GM18505 (cell line): ENCODE measurements around the gene RAD21L1.

ENCODE experiments used
- ATAC-seq: cut with Tn5 transposase; IDR thresholded peaks from one replicate; pipeline ENCODE4 v1.9.1; 2021; ENCODE audit not compliant: unreplicated experiment
- POLR2A ChIP-seq: IDR thresholded peaks from 4 replicates; pipeline ENCODE4 v1.6.1; 2011; ENCODE audit warnings: borderline replicate concordance; ENCODE audit not compliant: insufficient read depth, insufficient read length; ENCODE audit errors: extremely low read depth

The RAD21L1 gene

GRCh38 chr20:1188347-1188746 lies 37.5 kb upstream of the RAD21L1 start:
- no peak for TF ChIP-seq POLR2A
- no peak for ATAC-seq

GRCh38 chr20:1189827-1190226 lies 36.0 kb upstream of the RAD21L1 start:
- no peak for ATAC-seq
- no peak for TF ChIP-seq POLR2A

GRCh38 chr20:1190847-1191246 lies 35.0 kb upstream of the RAD21L1 start:
- no peak for ATAC-seq
- TF ChIP-seq POLR2A: no peak

DNA sequence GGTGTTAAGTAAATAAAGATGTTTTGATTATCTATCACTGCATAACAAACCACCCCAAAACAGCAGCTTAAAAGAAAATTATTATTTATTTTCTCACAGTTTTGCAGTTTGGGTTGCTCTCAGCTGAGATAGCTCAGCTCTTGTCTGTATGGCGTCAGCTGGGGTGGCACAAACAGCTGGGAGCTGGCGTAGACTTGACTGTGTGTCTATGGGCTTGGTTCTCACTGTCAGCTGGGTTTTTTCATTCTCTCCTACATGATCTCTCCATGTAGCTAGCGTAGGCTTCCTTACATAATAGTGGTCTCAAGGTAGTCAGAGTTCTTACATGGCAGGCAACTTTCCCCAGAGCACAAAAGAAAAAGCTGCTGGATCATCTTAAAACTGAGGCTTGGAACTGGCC lies 34.5 kb upstream of the RAD21L1 start:
- no peak for ATAC-seq
- TF ChIP-seq POLR2A: no peak

- ATAC-seq: no peak
- no peak for TF ChIP-seq POLR2A
Measured at GRCh38 chr20:1195226-1195625, 30.6 kb upstream of the RAD21L1 start.

DNA sequence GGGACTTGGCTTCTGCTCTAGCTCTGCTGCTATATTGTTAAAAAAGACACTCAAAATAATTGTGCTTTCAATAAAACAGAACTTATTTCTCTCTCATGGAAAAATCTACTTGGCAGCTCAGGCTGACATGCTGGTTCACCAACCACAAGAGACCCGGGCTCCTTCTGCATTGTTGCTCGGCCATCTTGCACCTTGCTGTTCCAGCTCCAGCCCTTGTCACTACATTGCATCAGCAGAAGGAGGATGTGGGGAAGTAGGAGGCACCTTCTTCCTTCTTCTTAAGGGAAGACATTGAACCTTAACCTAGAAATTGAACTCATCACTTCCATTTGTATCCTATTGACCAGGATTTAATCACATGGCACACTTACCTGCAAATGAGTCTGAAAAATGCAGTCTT lies 29.2 kb upstream of the RAD21L1 start:
- no peak for TF ChIP-seq POLR2A
- ATAC-seq: no peak

DNA sequence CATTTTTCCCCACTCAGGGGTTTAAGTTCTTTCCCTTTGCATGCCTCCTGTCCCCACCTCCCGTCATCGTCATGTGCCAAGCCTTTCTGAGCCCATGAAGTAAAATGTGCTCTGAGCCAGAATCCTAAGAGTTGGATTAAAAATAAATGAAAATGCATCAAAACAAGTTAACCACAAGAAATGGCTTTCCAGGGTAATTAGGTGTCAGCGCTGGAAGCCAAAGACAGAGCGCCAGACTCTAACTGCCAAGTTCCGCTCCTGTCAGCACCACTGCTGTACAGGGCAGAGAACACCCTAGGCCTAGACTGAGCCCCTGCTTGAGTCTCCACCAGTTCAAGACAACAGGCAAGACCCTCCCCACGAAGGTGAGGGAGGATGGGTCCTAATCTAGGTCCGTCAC lies 28.0 kb upstream of the RAD21L1 start:
- ATAC-seq: no peak
- TF ChIP-seq POLR2A: no peak

DNA sequence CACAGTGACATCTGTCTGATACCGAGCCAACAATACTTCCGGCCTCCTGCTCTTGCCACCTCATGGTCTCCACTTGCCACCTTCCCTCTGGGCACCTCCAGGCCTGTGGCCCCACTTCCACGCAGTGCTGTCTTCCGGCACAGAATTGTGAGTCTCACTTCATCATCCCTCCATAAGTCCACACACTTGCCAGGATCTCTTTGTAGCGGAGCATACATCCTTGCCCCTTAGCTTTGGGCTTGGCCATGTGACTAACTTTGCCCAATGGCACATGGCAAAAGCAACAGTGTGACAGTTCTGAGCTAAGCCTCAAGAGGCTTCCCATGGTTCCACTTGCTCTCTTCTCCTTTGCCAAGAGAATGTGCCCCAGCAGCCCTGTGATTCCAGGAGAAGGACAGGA lies 27.1 kb upstream of the RAD21L1 start:
- no peak for ATAC-seq
- no peak for TF ChIP-seq POLR2A

GRCh38 chr20:1199212-1199873 lies 26.5 kb upstream of the RAD21L1 start:
- ATAC-seq: no peak
- TF ChIP-seq POLR2A: no peak

GRCh38 chr20:1199964-1200363 lies 25.9 kb upstream of the RAD21L1 start:
- no peak for ATAC-seq
- no peak for TF ChIP-seq POLR2A

DNA sequence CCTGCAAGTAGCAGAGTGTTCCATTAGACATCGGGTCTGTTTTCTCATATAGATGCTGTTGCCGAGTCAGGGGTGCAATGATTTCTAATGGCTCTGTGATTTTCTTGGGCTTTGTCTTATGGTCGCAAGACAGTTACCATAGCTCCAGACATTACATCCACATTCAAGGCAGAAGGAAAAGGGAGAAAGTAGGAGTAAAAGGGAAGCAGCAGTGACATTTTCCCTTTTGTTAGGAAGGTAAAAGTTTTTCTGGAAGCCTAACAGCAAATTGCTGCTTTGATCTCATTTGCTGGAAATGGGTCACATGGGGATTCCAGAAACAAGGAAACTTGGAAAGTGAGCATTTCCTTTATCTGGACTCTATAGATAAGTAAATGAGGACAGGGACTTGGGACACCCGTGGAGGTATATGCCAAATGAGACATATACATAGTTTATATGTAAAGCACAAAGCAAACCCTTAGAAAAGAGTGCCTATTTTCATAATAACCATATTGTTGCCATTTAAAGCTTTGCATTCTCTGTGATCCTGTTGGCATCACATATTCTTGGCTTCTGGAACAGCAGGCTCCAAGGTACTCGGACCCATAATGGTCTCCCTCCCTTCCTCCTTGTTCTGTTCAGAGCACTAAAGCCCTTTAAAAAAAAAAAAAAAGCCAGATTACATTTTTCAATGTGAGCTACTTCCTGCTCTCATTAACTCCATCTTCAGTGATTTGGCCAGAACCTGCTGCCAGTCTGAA lies 22.9 kb upstream of the RAD21L1 start, which contains the start of gene C20orf202:
TSS of gene C20orf202 (plus strand) at position 693 of the 743 bp plus-strand sequence. CDS start 132 bp downstream, outside the sequence.
- TF ChIP-seq POLR2A: no peak
- no peak for ATAC-seq

DNA sequence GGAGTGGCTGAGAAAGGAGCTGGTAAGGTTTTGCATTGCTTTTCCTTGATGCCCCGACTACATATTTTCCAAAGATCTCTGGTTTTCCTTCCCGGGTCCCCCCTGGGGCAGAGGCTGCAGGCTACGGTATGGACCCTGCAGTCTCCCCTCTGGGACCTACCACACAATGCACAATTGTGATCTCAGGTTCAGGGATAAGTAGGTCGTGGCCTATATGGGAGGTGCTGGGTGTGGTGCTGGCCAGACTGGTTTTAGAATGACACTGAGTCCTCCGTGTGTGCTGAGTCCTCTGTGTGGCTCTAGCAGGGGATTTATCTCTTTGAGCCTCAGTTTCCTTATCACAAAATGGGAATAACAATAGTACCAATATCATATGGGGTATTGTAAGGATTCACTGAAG lies 22.2 kb upstream of the RAD21L1 start:
- no peak for ATAC-seq
- no peak for TF ChIP-seq POLR2A

GRCh38 chr20:1204113-1204512 lies 21.7 kb upstream of the RAD21L1 start:
- TF ChIP-seq POLR2A: no peak
- no peak for ATAC-seq

DNA sequence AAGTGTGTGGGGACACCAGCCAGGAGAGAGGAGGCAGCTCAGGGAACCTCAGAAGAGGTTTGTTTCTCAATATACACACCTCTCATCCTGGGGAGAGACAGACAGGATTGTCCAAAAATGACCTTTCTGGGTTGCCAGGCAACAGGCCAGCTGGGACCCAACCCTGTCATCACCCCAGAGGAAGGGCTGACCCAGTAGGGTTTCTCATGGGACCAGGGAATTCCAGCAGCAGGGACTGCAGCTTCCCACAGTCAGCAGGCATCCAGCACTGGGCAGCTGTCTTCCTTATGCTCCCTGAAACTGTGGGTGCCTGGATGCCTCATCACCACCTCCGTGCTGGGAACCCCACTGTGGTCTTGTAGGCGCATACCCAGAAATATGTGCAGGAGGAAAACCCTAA lies 21.3 kb upstream of the RAD21L1 start:
- no peak for TF ChIP-seq POLR2A
- no peak for ATAC-seq

DNA sequence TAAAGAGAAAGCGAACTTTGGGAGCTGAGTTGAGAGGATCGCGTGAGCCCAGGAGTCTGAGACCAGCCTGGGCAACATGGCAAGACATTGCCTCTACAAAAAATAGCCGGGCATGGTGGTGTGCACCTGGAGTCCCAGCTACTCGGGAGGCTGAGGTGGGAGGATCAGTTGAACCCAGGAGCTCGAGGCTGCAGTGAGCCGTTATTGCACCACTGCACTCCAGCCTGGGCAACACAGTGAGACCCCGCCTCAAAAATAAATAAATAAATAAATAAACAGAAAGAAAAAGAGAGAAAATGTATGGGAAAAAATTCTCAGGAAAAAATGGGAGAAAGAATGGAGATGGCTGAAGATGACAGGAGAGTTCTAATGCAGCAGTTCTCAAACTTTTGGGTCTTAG lies 20.0 kb upstream of the RAD21L1 start:
- ATAC-seq: no peak
- no peak for TF ChIP-seq POLR2A

GRCh38 chr20:1206366-1207148 lies 19.3 kb upstream of the RAD21L1 start:
- TF ChIP-seq POLR2A: no peak
- ATAC-seq: no peak
